Posterior vena cava (tissue), 2 donors: Measurements from ENCODE around the gene LPCAT1. TPM values are rescaled to one million over a fixed set of nuclear protein-coding genes. Genes with fewer than 3 reads are reported as not detected.
"Not testable (repeated sequence)": the region's sequence is repeated elsewhere in the genome, so short reads cannot be mapped to it uniquely, and the experiment has no call there.

Source experiments
- DNase-seq: peaks from one replicate; pipeline ENCODE4 v3.0.0-alpha.2; 2020; ENCODE audit warnings: low spot score
- intact Hi-C, 2 donors: fragments of 100-400 bp; cut with DNase I; formaldehyde crosslinking; loops; one replicate each; pipeline versions ENCODE4 v1.14.1 to v1.14.2; 2022 to 2023
- total RNA-seq, 2 donors: library from RNA; stranded (reverse); fragmentation: NEBNext Ultra II Directional; extraction: Animal tissue kit (Norgen Biotek cat#: 25700); gene quantifications; one replicate each; pipeline ENCODE4 v1.2.1, GENCODE V29; 2021
- donor health status: DM: yes; HTN: yes; CAD: no.
- donor health status: DM: yes; HTN: yes; CAD: no.

LPCAT1 gene
- total RNA-seq, 2 donors from 2014 or later: 30.8 to 36.9 TPM

GRCh38 chr5:1476181-1476966, 47.4 kb downstream of the LPCAT1 start:
- DNase-seq: peak; percentile 75

GRCh38 chr5:1475544-1475900, 48.2 kb downstream of the LPCAT1 start:
- DNase-seq, intact Hi-C loops: not testable (repeated sequence)

More at GRCh38 chr5:1476181-1476966, 47.4 kb downstream of the LPCAT1 start:
- intact Hi-C loops: no loop called here

GRCh38 chr5:1474866-1475543, 48.8 kb downstream of the LPCAT1 start:
- intact Hi-C loops: no loop called here
- no peak for DNase-seq

- intact Hi-C loops: no loop called here
- no peak for DNase-seq
Observed at GRCh38 chr5:1474183-1474839, 49.4 kb downstream of the LPCAT1 start.

GRCh38 chr5:1473746-1474145, 50.0 kb downstream of the LPCAT1 start:
- DNase-seq: no peak
- intact Hi-C loops: no loop called here

- no peak for DNase-seq
- intact Hi-C loops: no loop called here
Observed at GRCh38 chr5:1472964-1473628, 50.7 kb downstream of the LPCAT1 start.

GRCh38 chr5:1471997-1472963, 51.5 kb downstream of the LPCAT1 start:
- no peak for DNase-seq

GRCh38 chr5:1471240-1471853, 52.4 kb downstream of the LPCAT1 start:
- intact Hi-C loops: no loop called here
- no peak for DNase-seq

More at GRCh38 chr5:1471997-1472963, 51.5 kb downstream of the LPCAT1 start:
- intact Hi-C loops: no loop called here

- intact Hi-C loops: no loop called here
- DNase-seq: peak; percentile 78
Observed at GRCh38 chr5:1470762-1471211, 53.0 kb downstream of the LPCAT1 start.

GRCh38 chr5:1468629-1469527, 54.9 kb downstream of the LPCAT1 start:
- intact Hi-C loops: no loop called here
- DNase-seq: peak; percentile 73

GRCh38 chr5:1468247-1468612, 55.5 kb downstream of the LPCAT1 start:
- intact Hi-C loops: no loop called here

GRCh38 chr5:1467341-1468246, 56.2 kb downstream of the LPCAT1 start:
- intact Hi-C loops: no loop called here
- peak; percentile 76 for DNase-seq

More at GRCh38 chr5:1468247-1468612, 55.5 kb downstream of the LPCAT1 start:
- peak; percentile 66 for DNase-seq

GRCh38 chr5:1466631-1467265, 57.0 kb downstream of the LPCAT1 start:
- intact Hi-C loops: no loop called here
- DNase-seq: peak; percentile 76

GRCh38 chr5:1465966-1466471, 57.7 kb downstream of the LPCAT1 start:
- intact Hi-C loops: no loop called here
- DNase-seq: peak; percentile 76

GRCh38 chr5:1465117-1465516, 58.6 kb downstream of the LPCAT1 start:
- no peak for DNase-seq
- intact Hi-C loops: no loop called here
